ENCODE results near the gene CDC26.
"Not testable (repeated sequence)": the region's sequence is repeated elsewhere in the genome, so short reads cannot be mapped to it uniquely, and the experiment has no call there.

Gene CDC26

GRCh38 chr9:113275157-113276131 is at the start of gene CDC26, which contains the start of gene PRPF4:
TSS of gene CDC26 (minus strand) at chr9:113275572. CDS start at chr9:113272507, 3,065 bp downstream.
TSS of gene PRPF4 (plus strand) at chr9:113275658. CDS start at chr9:113275744, 86 bp downstream.
- peak; percentile 95 for DNase-seq

- no peak for DNase-seq
These were observed 47.3 kb upstream of the CDC26 start for GRCh38 chr9:113322671-113323070.

- no peak for DNase-seq
These were observed 44.7 kb upstream of the CDC26 start for GRCh38 chr9:113320051-113320450.

- no peak for DNase-seq
These were observed 43.7 kb upstream of the CDC26 start for GRCh38 chr9:113319054-113319453.

- no peak for DNase-seq
These were observed 42.4 kb upstream of the CDC26 start for GRCh38 chr9:113317777-113318176.

- DNase-seq = no peak
These were observed 40.7 kb upstream of the CDC26 start for GRCh38 chr9:113316030-113316429.

GRCh38 chr9:113315231-113315630 is 39.9 kb upstream of the CDC26 start:
- DNase-seq = no peak

GRCh38 chr9:113313261-113313660 is 37.9 kb upstream of the CDC26 start:
- DNase-seq = no peak

- no peak for DNase-seq
These were observed 36.6 kb upstream of the CDC26 start for GRCh38 chr9:113311961-113312360.

GRCh38 chr9:113310538-113310937 is 35.2 kb upstream of the CDC26 start:
- DNase-seq = no peak

GRCh38 chr9:113309204-113309813 is 33.9 kb upstream of the CDC26 start:
- DNase-seq = no peak

- DNase-seq = no peak
These were observed 32.1 kb upstream of the CDC26 start for GRCh38 chr9:113307396-113307975.

GRCh38 chr9:113306566-113306965 is 31.2 kb upstream of the CDC26 start:
- DNase-seq = no peak

- no peak for DNase-seq
These were observed 27.5 kb upstream of the CDC26 start, which contains the start of gene RNF183 for GRCh38 chr9:113302792-113303418. TSS of gene RNF183 (minus strand) at chr9:113303376. CDS start at chr9:113298184, 5,192 bp downstream.

- no peak for DNase-seq
These were observed 26.2 kb upstream of the CDC26 start for GRCh38 chr9:113301548-113301947.

- no peak for DNase-seq
These were observed 24.5 kb upstream of the CDC26 start for GRCh38 chr9:113299800-113300292.

- no peak for DNase-seq
These were observed 23.8 kb upstream of the CDC26 start for GRCh38 chr9:113298924-113299770.

GRCh38 chr9:113298311-113298710 is 22.9 kb upstream of the CDC26 start:
- no peak for DNase-seq

- DNase-seq = no peak
These were observed 21.6 kb upstream of the CDC26 start for GRCh38 chr9:113296796-113297558.

GRCh38 chr9:113296247-113296646 is 20.9 kb upstream of the CDC26 start:
- not testable (repeated sequence) for DNase-seq

- DNase-seq = no peak
These were observed 18.0 kb upstream of the CDC26 start for GRCh38 chr9:113293285-113293878.

Measured in activated CD8-positive, alpha-beta memory T cell treated with anti-CD3 and anti-CD28 coated beads for 24 hours (primary cell).